Measurements from ENCODE around the gene MRPL20. TPM values are rescaled to one million over a fixed set of nuclear protein-coding genes. Genes with fewer than 3 reads are reported as not detected.
"Not testable (repeated sequence)": the region's sequence is repeated elsewhere in the genome, so short reads cannot be mapped to it uniquely, and the experiment has no call there.

Gene MRPL20
- total and polyA plus RNA-seq, 8 donors, result 69.5 to 145 (median 99.8) TPM

- H3K4me3 ChIP-seq, result no peak overlapping the region
- H3K27me3 ChIP-seq, result peaks cover 0 to 84% of the 10 kb centered on the region in 2 donors
- H3K4me1 ChIP-seq, result peaks cover 43 to 72% of the 10 kb centered on the region in 2 donors
- TF ChIP-seq, protein P1, sequence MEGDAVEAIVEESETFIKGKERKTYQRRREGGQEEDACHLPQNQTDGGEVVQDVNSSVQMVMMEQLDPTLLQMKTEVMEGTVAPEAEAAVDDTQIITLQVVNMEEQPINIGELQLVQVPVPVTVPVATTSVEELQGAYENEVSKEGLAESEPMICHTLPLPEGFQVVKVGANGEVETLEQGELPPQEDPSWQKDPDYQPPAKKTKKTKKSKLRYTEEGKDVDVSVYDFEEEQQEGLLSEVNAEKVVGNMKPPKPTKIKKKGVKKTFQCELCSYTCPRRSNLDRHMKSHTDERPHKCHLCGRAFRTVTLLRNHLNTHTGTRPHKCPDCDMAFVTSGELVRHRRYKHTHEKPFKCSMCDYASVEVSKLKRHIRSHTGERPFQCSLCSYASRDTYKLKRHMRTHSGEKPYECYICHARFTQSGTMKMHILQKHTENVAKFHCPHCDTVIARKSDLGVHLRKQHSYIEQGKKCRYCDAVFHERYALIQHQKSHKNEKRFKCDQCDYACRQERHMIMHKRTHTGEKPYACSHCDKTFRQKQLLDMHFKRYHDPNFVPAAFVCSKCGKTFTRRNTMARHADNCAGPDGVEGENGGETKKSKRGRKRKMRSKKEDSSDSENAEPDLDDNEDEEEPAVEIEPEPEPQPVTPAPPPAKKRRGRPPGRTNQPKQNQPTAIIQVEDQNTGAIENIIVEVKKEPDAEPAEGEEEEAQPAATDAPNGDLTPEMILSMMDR (IDR thresholded peaks at IDR 0.05), result no peak
- DNase-seq (peak in 1 of 4 donors; percentile 60), ATAC-seq (peak; percentile 0)
- no peaks in the 10 kb centered on the region for H3K36me3 ChIP-seq
- H3K27ac ChIP-seq, result peak overlapping the region; percentile 84 to 91
- intact Hi-C loops (cut with DNase I), result no loop called here
- no peaks in the 10 kb centered on the region for H3K9me3 ChIP-seq
Observed at GRCh38 chr1:1430992-1431844, 24.1 kb upstream of the MRPL20 start.

- TF ChIP-seq, protein P1 (IDR thresholded peaks at IDR 0.05), result peak in 1 of 2 donors; percentile 23
- Histone ChIP-seq H3K9me3 (no peaks in the 10 kb centered on the region), H3K27ac (peak overlapping the region; percentile 84 to 91), H3K27me3 (peaks cover 0 to 84% of the 10 kb centered on the region in 2 donors), H3K4me3 (no peak overlapping the region), H3K36me3 (no peaks in the 10 kb centered on the region), H3K4me1 (peaks cover 42 to 65% of the 10 kb centered on the region in 2 donors)
- peak; percentile 32 for ATAC-seq
- intact Hi-C loops (cut with DNase I), result no loop called here
- DNase-seq, result peak; percentile 71 to 92 (median 86)
Observed at GRCh38 chr1:1430114-1430982, 23.3 kb upstream of the MRPL20 start.

DNA sequence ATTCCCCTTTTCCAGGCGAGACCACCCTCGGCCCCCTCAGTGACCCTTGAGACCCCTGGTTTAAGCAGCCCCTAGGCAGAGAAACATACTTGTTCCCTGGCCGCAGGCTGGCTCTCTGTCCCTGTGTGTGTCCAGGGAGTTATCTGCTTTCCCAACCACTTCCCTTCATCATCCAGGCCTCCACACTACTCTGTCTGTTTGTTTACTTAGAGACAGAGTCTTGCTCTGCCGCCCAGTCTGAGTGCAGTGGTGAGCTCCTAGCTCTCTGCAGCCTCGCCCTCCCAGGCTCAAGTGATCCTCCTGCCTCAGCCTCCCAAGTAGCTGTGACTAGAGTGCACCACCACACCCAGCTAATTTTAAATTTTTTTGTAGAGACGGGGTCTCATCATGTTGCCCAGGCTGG is 22.6 kb upstream of the MRPL20 start:
- peak overlapping the region; percentile 84 to 91 for H3K27ac ChIP-seq
- peak in 1 of 4 donors; percentile 24 for DNase-seq

DNA sequence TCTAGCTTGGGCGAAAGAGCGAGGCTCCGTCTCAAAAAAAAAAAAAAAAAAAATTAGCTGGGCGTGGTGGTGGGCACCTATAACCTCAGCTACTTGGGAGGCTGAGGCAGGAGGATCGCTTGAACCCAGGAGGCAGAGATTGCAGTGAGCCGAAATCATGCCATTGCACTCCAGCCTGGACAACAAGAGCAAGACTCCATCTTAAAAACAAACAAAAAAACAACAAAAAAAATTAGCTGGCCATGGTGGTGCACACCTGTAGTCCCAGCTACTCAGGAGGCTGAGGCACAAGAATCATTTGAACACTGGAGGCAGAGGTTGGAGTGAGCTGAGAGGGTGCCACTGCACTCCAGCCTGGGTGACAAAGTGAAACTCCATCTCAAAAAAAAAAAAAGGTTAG is 21.9 kb upstream of the MRPL20 start:
- Histone ChIP-seq H3K27me3 (peaks cover 0 to 71% of the 10 kb centered on the region in 2 donors), H3K27ac (peak overlapping the region in 1 of 2 donors; percentile 91), H3K4me1 (peaks cover 29 to 51% of the 10 kb centered on the region in 2 donors)
- H3K9me3 ChIP-seq; DNase-seq; H3K36me3 ChIP-seq; intact Hi-C loops (cut with DNase I); H3K4me3 ChIP-seq; ATAC-seq: not testable (repeated sequence)

More for the DNA sequence above, 22.6 kb upstream of the MRPL20 start:
- H3K9me3 ChIP-seq, result no peaks in the 10 kb centered on the region
- H3K27me3 ChIP-seq, result peaks cover 0 to 78% of the 10 kb centered on the region in 2 donors
- H3K4me1 ChIP-seq, result peaks cover 36 to 58% of the 10 kb centered on the region in 2 donors
- TF ChIP-seq, protein P1 (IDR thresholded peaks at IDR 0.05), result no peak
- intact Hi-C loops (cut with DNase I), result no loop called here
- no peak for ATAC-seq
- H3K36me3 ChIP-seq, result no peaks in the 10 kb centered on the region
- no peak overlapping the region for H3K4me3 ChIP-seq

DNA sequence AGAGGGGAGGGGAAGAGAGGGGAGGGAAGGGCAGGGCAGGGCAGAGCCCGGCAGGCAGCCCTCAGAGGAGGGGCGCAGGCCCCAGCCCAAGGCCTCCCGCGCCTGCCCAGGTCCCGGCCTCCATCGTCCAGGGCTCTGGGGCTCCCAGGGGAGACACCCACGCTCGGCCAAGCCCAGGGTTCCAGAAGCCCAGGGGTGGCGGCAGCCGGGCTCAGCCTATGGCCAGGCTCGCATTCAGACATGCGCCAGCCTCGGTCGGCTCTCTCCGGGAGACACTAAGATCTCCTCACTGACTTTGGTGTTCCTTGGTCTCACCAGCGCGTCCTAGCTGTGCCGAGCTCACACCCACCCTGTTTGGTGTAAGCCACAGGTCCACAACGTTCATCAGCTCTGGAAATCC is 21.1 kb upstream of the MRPL20 start:
- peaks cover 23 to 43% of the 10 kb centered on the region in 2 donors for H3K4me1 ChIP-seq
- no peaks in the 10 kb centered on the region for H3K36me3 ChIP-seq
- H3K27me3 ChIP-seq, result peaks cover 0 to 63% of the 10 kb centered on the region in 2 donors
- H3K4me3 ChIP-seq, result no peak overlapping the region
- DNase-seq (peak in 1 of 4 donors; percentile 75), ATAC-seq (no peak)
- intact Hi-C loops (cut with DNase I), result no loop called here
- TF ChIP-seq, protein P1 (IDR thresholded peaks at IDR 0.05), result no peak
- no peaks in the 10 kb centered on the region for H3K9me3 ChIP-seq
- no peak overlapping the region for H3K27ac ChIP-seq

Measured in left lung (tissue), 10 donors.